GM18870 (cell line): ENCODE measurements around the gene RCC1.
"Not testable (repeated sequence)": the region's sequence is repeated elsewhere in the genome, so short reads cannot be mapped to it uniquely, and the experiment has no call there.

Experiments used
- ATAC-seq: cut with Tn5 transposase; IDR thresholded peaks from one replicate; pipeline ENCODE4 v1.9.1; 2021; ENCODE audit warnings: moderate library complexity; ENCODE audit not compliant: unreplicated experiment

The RCC1 gene

GRCh38 chr1:28586585-28587391 is 80.9 kb downstream of the RCC1 start:
- not testable (repeated sequence) for ATAC-seq
